GM13977 (cell line): ENCODE measurements around the gene RHO.

Source experiments
- DNase-seq: peaks from one replicate; pipeline ENCODE4 v3.0.0; 2012; ENCODE audit warnings: low spot score
- in situ Hi-C: fragments of 300-500 bp; cut with MboI; formaldehyde crosslinking; loops from one replicate; pipeline ENCODE4 v1.12.0; 2022; ENCODE audit warnings: low sequenced_read_pairs, low pct_unique_long_range_greater_than_20kb, mixed read lengths, inconsistent platforms; ENCODE audit not compliant: unreplicated experiment
- TF ChIP-seq, protein P1 (sequence below): IDR thresholded peaks from 2 replicates; pipeline ENCODE4 v1.5.1; 2012; ENCODE audit warnings: mild to moderate bottlenecking, control low read depth; ENCODE audit not compliant: insufficient read depth; ENCODE audit errors: extremely low read depth, missing control alignments

The RHO gene

DNA sequence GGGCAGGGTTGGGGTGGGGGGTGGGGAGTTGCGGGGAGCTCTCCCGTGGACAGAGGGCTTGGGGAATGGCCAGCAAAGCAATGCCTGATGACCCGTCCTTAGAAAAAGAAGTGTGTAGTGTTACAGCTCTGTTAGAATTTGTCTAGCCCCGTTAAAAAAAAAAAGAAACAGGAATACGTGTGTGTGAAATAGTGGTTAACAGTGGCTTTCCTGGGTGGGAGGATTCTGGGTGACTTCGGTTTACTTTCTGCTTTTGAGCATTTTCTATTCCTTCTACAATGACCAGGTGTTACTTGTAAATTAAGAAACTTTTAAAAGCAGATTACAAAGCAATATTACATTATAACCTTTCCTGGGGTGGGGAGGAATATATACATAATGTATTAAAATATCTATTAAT is 39.5 kb downstream of the RHO start:
- DNase-seq = no peak
- in situ Hi-C loops = no loop called here
- TF ChIP-seq, protein P1, sequence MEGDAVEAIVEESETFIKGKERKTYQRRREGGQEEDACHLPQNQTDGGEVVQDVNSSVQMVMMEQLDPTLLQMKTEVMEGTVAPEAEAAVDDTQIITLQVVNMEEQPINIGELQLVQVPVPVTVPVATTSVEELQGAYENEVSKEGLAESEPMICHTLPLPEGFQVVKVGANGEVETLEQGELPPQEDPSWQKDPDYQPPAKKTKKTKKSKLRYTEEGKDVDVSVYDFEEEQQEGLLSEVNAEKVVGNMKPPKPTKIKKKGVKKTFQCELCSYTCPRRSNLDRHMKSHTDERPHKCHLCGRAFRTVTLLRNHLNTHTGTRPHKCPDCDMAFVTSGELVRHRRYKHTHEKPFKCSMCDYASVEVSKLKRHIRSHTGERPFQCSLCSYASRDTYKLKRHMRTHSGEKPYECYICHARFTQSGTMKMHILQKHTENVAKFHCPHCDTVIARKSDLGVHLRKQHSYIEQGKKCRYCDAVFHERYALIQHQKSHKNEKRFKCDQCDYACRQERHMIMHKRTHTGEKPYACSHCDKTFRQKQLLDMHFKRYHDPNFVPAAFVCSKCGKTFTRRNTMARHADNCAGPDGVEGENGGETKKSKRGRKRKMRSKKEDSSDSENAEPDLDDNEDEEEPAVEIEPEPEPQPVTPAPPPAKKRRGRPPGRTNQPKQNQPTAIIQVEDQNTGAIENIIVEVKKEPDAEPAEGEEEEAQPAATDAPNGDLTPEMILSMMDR = no peak

DNA sequence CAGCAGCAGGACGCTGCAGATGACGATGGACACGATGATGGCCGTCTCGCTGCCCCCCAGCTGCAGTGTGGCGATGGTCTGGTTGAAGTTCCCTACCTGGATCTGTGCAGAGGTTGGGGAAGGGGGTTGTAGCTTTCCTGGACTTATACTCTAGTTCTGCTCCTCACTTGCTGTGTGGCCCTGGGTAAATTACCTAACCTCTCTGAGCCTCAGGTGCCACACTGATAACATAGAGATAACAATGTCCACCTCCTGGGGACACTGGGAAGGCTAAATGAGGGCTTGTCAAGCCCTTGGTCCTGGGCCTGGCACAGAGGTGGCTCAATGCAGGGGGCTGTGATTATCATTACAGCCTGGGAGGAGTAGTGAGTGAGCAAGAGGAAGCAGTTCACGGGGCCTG is 41.4 kb downstream of the RHO start:
- DNase-seq = no peak
- TF ChIP-seq, protein P1 = no peak
- in situ Hi-C loops = no loop called here

DNA sequence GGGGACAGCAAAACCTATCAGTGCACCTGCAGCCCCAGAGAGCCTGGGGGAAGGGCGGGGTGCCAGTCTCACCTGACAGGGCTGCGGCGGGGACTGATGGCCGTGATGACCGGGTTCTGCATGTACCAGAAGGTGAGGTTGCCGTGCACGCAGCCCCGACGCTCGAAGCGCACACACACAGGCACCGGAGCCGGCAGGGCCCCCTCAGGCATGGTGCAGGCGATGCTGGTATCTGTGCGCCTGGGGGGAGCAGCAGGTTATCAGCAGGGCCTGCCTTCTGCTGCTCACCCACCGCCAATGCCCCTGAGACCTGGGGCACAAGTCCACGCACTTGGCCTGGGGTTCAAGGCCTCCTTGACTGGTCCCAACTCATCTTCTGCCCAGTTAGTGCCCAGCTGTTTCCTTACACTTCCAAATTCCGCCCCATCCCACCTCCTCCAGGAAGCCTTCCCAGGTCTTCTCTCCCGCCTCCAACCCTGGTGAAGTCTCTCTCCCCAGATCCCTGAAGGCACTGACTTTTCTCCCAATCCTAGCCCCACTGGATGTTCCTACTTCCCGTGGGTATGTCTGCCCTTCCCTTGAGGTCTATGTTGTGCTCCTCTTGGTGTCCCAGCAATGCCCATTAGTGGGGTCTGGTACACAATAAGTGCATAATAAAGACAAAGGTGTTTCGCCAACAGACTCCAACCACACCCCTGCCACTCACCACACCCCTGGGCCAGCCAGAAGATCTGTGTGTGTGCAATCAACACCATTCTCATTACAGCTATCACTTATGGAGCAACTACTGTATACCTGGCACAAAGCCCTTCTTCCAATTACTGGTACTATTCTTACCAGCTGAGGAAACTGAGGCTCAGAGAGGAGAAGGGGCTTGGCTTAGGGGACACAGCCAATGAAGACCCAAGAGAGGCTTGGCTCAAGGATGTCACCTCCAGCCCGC is 43.4 kb downstream of the RHO start:
- TF ChIP-seq, protein P1 = no peak
- no peak for DNase-seq
- in situ Hi-C loops = no loop called here

DNA sequence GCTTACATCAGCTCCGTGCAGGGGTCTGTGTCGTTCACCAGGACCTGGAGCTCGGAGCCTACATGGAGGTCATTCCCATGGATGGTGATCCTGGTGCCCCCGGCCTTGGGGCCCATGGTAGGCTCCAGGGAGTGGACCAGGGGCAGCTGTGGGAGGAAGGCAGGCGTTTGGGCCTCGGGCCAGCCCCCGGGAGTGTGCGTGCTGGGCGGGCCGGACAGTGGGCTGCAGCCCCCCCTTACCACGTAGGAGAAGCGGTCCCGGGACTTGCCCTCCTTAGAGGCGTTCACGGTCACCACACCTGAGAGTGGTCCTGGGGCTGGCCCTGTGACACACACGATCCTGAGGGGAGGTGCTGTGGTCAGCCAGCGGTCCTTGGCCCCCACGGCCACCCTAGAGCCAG is 44.2 kb downstream of the RHO start:
- TF ChIP-seq, protein P1 = no peak
- in situ Hi-C loops = no loop called here
- no peak for DNase-seq

DNA sequence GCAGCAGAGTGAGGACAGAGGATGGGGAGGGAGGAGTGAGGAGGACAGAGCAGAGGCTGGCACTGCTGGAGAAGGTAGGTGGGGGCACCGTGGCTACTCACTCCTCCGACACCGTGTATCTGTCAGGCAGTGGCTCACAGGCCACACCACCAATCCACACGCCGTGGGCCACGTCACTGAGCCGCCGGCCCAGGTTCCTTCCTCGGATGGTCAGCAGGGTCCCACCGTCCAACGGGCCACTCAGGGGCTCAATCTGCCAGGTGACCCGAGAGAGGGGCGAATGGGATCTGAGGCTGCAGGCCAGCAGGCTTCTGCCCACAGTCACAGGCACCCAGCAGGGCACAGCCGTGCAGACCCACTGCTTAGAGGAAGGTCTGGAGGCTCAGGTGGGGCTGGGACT is 45.1 kb downstream of the RHO start:
- TF ChIP-seq, protein P1 = no peak
- no peak for DNase-seq
- in situ Hi-C loops = no loop called here

DNA sequence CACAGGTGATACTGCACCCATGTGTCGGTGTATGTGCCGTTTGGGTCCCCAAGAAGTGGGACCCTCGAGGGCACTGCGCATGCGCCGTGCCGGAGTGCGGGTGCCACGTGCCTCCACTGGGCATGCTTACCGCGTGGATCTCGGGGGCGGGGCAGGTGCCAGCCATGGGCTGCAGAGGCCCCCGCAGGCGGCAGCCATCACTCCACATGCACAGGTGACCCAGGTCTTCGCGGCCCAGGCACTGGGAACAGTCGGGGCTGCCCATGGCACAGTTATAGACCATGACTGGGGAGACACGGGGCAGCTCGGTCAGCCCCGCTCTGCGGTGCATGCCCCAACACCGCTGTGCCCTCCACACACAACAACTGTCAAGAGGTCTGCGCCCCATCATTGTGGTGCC is 45.8 kb downstream of the RHO start:
- in situ Hi-C loops = no loop called here
- TF ChIP-seq, protein P1 = no peak
- DNase-seq = no peak
